GM19193 (cell line): ENCODE measurements around the gene IMP3.

Source experiments
- POLR2A ChIP-seq: IDR thresholded peaks from 4 replicates; pipeline ENCODE4 v1.6.1; 2011; ENCODE audit not compliant: insufficient read depth, insufficient read length; ENCODE audit errors: extremely low read depth

The IMP3 gene

GRCh38 chr15:75598361-75598760, 41.7 kb downstream of the IMP3 start:
- no peak for TF ChIP-seq POLR2A

- TF ChIP-seq POLR2A = no peak
Observed at GRCh38 chr15:75597667-75598341, 42.2 kb downstream of the IMP3 start.

GRCh38 chr15:75596703-75597345, 43.2 kb downstream of the IMP3 start:
- TF ChIP-seq POLR2A = no peak

GRCh38 chr15:75594276-75594675, 45.7 kb downstream of the IMP3 start:
- no peak for TF ChIP-seq POLR2A

- no peak for TF ChIP-seq POLR2A
Observed at GRCh38 chr15:75591655-75592364, 48.2 kb downstream of the IMP3 start.

GRCh38 chr15:75590239-75590638, 49.8 kb downstream of the IMP3 start:
- TF ChIP-seq POLR2A = no peak
